Measurements from ENCODE around the gene SSB.

GRCh38 chr2:169806586-169806985, 7.9 kb downstream of the SSB start:
- TF ChIP-seq CTCF (IDR thresholded peaks at IDR 0.05): no peak
- TF ChIP-seq POLR2A (IDR thresholded peaks at IDR 0.05): no peak
- TF ChIP-seq EP300 (IDR thresholded peaks at IDR 0.05): no peak
